Fibroblast of the aortic adventitia (primary cell): ENCODE results near the gene ADGRB3. TPM values are rescaled to one million over a fixed set of nuclear protein-coding genes. Genes with fewer than 3 reads are reported as not detected.

Experiments
- DNase-seq: peaks from one replicate; pipeline ENCODE4 v3.0.0-alpha.2; 2010; ENCODE audit warnings: low read depth
- H3K4me3 ChIP-seq: 2 replicates; pipeline ENCODE4 v1.5.1; 2011; ENCODE audit warnings: low read depth, mild to moderate bottlenecking, control low read depth, low read length, moderate library complexity
- CTCF ChIP-seq: IDR thresholded peaks from 2 replicates; pipeline ENCODE4 v1.5.1; 2011; ENCODE audit warnings: mild to moderate bottlenecking, low read length, control low read depth, inconsistent platforms; ENCODE audit not compliant: insufficient read depth
- total RNA-seq: library from RNA; depleted of rRNA; stranded (reverse); fragments of >200 nt; gene quantifications from 2 replicates; pipeline ENCODE4 v1.2.3, GENCODE V29; 2012; ENCODE audit warnings: low replicate concordance

ADGRB3 gene
- total RNA-seq, 1 donor: 1.4 TPM

GRCh38 chr6:68633281-68633971 is 1.7 kb upstream of the ADGRB3 start:
- DNase-seq: no peak
- TF ChIP-seq CTCF: no peak
- no peak overlapping the region for H3K4me3 ChIP-seq

DNA sequence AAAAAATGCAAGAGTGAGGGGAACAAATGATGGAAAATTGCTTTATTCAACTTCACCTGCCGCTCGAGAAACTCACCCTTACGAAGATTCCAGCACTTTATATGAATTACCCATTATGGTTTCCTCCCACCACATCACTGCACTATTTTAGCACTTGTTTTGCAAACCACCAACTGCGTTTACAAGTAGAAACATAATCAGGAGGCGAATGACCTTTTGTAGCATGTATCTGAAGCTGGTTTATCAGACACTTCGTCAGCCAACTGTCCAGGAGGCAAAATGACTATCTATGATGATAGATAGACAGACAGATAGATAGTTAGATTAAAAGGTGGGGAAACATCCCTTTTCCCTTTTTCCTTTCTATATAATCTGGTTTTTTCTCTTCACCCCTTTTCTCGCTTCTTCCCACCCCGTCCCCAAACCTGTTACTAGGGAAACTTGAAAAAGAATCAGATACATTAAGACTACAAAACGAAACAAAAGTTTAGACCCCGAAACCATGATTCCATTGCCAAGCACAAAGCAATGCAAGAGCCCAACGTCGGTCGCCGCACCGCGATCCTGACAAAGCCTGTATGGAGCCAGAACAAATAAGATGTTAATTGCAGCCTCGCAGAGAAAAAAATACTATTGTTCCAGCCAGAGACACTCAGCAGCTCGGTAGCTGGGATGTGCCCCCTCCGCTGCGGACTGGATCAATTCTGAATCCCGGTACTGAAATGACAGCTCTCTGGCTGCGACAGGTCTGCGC is 933 bp upstream of the ADGRB3 start:
- peak overlapping the region; percentile 70 for H3K4me3 ChIP-seq
- TF ChIP-seq CTCF: no peak
- peak; percentile 11 for DNase-seq

DNA sequence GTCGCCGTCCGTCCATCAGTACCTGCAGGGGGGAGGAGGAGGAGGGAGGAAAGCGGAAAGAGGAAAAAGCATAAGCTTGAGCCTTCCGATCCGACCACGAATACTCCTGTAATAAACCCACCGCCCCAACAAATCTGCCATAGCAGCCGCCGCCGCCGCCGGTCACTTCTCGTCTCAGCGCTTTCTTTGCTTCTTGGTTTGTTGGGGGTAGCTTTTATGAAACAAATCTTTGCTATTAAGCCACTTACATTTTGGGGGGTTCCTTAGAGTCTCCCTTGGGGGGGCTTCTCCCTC is 277 bp downstream of the ADGRB3 start:
- no peak for TF ChIP-seq CTCF
- DNase-seq: no peak
- peak overlapping the region; percentile 70 for H3K4me3 ChIP-seq

- peak overlapping the region; percentile 70 for H3K4me3 ChIP-seq
- peak; percentile 16 for DNase-seq
- no peak for TF ChIP-seq CTCF
Measured at GRCh38 chr6:68635706-68636513, 828 bp downstream of the ADGRB3 start.

DNA sequence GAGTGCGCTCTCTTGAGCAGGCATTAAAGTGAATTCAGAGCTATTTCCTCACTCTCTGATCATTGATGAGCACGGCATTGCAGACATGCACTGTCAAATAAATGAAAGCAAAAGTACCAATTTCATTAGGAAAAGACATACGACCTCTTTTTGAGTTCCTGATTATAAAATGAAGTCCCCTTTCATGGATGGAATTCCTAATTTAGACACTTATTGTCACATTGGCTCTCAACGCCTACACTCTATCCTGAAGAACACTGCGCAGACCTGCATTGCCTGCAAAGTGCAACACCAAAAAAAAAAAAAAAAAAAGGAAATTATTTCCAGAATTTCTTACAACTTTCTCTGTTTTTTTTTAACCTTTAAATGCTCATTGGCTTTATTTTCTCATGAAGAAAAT is 1.6 kb downstream of the ADGRB3 start:
- H3K4me3 ChIP-seq: no peak overlapping the region
- TF ChIP-seq CTCF: no peak
- DNase-seq: no peak

- TF ChIP-seq CTCF: no peak
- no peak for DNase-seq
- no peak overlapping the region for H3K4me3 ChIP-seq
Measured at GRCh38 chr6:68637071-68637470, 2.0 kb downstream of the ADGRB3 start.
